ENCODE measurements around the gene FSIP2. TPM values are rescaled to one million over a fixed set of nuclear protein-coding genes. Genes with fewer than 3 reads are reported as not detected.

Gene FSIP2
- total and polyA plus RNA-seq, 2 experiments from 2014 or later: 3.4 to 13.8 TPM

GRCh38 chr2:185825557-185825956 is 87.0 kb downstream of the FSIP2 start:
- no peak overlapping the region for H3K4me3 ChIP-seq
- H3K27ac ChIP-seq: no peak overlapping the region
- TF ChIP-seq, protein P1, sequence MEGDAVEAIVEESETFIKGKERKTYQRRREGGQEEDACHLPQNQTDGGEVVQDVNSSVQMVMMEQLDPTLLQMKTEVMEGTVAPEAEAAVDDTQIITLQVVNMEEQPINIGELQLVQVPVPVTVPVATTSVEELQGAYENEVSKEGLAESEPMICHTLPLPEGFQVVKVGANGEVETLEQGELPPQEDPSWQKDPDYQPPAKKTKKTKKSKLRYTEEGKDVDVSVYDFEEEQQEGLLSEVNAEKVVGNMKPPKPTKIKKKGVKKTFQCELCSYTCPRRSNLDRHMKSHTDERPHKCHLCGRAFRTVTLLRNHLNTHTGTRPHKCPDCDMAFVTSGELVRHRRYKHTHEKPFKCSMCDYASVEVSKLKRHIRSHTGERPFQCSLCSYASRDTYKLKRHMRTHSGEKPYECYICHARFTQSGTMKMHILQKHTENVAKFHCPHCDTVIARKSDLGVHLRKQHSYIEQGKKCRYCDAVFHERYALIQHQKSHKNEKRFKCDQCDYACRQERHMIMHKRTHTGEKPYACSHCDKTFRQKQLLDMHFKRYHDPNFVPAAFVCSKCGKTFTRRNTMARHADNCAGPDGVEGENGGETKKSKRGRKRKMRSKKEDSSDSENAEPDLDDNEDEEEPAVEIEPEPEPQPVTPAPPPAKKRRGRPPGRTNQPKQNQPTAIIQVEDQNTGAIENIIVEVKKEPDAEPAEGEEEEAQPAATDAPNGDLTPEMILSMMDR (IDR thresholded peaks at IDR 0.05; ENCODE audit: low read depth, low read length): no peak
- H3K9me3 ChIP-seq (ENCODE audit: low read depth): no peaks in the 10 kb centered on the region
- no peaks in the 10 kb centered on the region for H3K36me3 ChIP-seq
- no peak for DNase-seq (ENCODE audit: low read depth in 1 of 2, low spot score in 1 of 2)
- H3K27me3 ChIP-seq: no peaks in the 10 kb centered on the region
- H3K4me1 ChIP-seq (ENCODE audit: low read depth): no peaks in the 10 kb centered on the region

- H3K27ac ChIP-seq: no peak overlapping the region
- H3K9me3 ChIP-seq (ENCODE audit: low read depth): no peaks in the 10 kb centered on the region
- H3K36me3 ChIP-seq: no peaks in the 10 kb centered on the region
- TF ChIP-seq, protein P1 (IDR thresholded peaks at IDR 0.05; ENCODE audit: low read depth, low read length): no peak
- no peaks in the 10 kb centered on the region for H3K4me1 ChIP-seq (ENCODE audit: low read depth)
- DNase-seq (ENCODE audit: low read depth in 1 of 2, low spot score in 1 of 2): no peak
- H3K27me3 ChIP-seq: no peaks in the 10 kb centered on the region
- H3K4me3 ChIP-seq: no peak overlapping the region
These were observed 89.7 kb downstream of the FSIP2 start for GRCh38 chr2:185828326-185828725.

DNA sequence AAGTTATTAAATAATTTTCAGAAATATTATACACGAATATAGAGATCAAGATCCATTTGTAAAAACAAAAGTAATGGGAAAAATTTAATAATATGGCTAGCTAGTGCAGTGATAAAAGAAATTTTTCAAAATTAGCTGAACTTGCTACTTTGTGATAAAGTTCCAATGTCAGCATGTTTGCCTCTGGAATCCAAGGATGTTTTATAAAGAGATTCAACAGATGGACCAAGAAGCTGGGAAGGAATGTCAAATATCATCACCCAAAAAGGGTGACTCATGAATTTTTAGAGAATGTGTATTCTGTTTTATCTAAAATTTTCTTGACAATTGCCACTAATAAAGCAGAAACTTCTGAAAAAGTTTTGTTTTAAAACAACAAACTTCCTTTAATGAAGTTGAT is 95.3 kb downstream of the FSIP2 start:
- Histone ChIP-seq H3K9me3 (ENCODE audit: low read depth) (no peaks in the 10 kb centered on the region), H3K4me1 (ENCODE audit: low read depth) (no peaks in the 10 kb centered on the region), H3K27ac (no peak overlapping the region), H3K4me3 (no peak overlapping the region), H3K36me3 (no peaks in the 10 kb centered on the region), H3K27me3 (no peaks in the 10 kb centered on the region)
- DNase-seq (ENCODE audit: low read depth in 1 of 2, low spot score in 1 of 2): no peak
- TF ChIP-seq, protein P1 (IDR thresholded peaks at IDR 0.05; ENCODE audit: low read depth, low read length): no peak

DNA sequence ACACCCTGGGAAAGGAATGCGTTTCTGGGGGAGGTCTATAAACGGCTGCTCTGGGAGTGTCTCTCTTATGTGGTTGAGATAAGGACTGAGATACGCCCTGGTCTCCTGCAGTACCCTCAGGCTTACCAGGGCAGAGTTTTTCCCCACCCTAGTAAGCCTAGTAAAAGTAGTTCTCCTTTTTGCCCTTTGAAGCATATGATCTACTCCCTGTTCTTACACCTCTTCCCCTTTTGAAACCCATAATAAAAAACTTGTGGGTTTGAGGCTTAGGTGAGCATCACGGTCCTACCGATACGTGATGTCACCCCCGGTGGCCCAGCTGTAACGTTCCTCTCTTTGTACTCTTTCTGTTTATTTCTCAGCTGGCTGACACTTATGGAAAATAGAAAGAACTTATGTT is 97.4 kb downstream of the FSIP2 start:
- Histone ChIP-seq H3K9me3 (ENCODE audit: low read depth) (no peaks in the 10 kb centered on the region), H3K27me3 (no peaks in the 10 kb centered on the region), H3K4me1 (ENCODE audit: low read depth) (no peaks in the 10 kb centered on the region), H3K27ac (no peak overlapping the region), H3K4me3 (no peak overlapping the region), H3K36me3 (no peaks in the 10 kb centered on the region)
- TF ChIP-seq, protein P1 (IDR thresholded peaks at IDR 0.05; ENCODE audit: low read depth, low read length): no peak
- DNase-seq (ENCODE audit: low read depth in 1 of 2, low spot score in 1 of 2): no peak

DNA sequence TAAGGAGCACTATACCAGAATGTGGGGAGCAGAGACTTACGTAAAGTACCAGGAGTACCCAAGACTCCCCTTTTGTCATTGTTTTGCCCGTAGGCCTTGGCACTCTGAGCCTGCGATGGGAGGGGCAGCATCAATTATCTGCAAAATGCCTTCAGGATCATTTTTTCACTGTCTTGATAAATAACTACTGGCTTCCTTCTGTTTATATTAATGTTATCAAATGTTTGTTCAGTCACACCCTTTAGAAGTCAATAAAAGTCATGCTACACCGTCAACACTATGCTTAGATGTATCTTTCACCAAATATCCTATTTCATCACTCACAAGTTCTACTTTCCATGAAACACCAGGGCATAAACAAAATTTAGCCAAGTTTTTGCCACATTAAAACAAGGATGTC is 116.3 kb downstream of the FSIP2 start:
- Histone ChIP-seq H3K27me3 (no peaks in the 10 kb centered on the region), H3K4me3 (no peak overlapping the region), H3K4me1 (ENCODE audit: low read depth) (no peaks in the 10 kb centered on the region), H3K27ac (no peak overlapping the region), H3K9me3 (ENCODE audit: low read depth) (no peaks in the 10 kb centered on the region), H3K36me3 (no peaks in the 10 kb centered on the region)
- TF ChIP-seq, protein P1 (IDR thresholded peaks at IDR 0.05; ENCODE audit: low read depth, low read length): no peak
- DNase-seq (ENCODE audit: low read depth in 1 of 2, low spot score in 1 of 2): no peak

DNA sequence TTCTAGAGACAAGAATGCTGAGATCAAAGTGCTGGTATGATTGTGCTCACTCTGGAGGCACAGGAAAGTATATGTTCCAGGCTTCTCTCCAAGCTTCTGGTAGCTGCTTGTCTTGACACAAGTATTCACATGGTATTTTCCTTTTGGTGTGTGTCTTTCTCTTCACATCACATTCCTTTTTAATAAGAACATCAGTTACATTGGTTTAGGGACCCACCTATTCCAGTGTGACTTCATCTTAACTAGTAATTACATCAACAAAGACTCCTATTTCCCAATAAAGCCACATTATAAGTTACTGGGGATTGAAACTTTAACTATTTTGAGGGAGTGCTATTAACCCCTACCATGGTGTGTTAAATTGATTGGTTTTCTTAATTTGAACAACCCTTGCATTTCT is 119.1 kb downstream of the FSIP2 start:
- Histone ChIP-seq H3K4me3 (no peak overlapping the region), H3K27ac (no peak overlapping the region), H3K36me3 (no peaks in the 10 kb centered on the region), H3K4me1 (ENCODE audit: low read depth) (no peaks in the 10 kb centered on the region), H3K9me3 (ENCODE audit: low read depth) (no peaks in the 10 kb centered on the region), H3K27me3 (no peaks in the 10 kb centered on the region)
- DNase-seq (ENCODE audit: low read depth in 1 of 2, low spot score in 1 of 2): no peak
- TF ChIP-seq, protein P1 (IDR thresholded peaks at IDR 0.05; ENCODE audit: low read depth, low read length): no peak

Measured in cardiac muscle cell (in vitro differentiated cells and primary cell).